Epithelial cell of prostate (primary cell): ENCODE data around the gene CD164.
A peak's percentile ranks its signal among the peaks of the same experiment; 100 is the strongest.

Source experiments
- DNase-seq: peaks from one replicate; pipeline ENCODE4 v3.0.0-alpha.2; 2011; ENCODE audit warnings: low read depth, low spot score
- H3K27ac ChIP-seq: fragments of 450-650 bp; 2 replicates; pipeline ENCODE4 v1.5.1; 2017; ENCODE audit warnings: mild to moderate bottlenecking

The CD164 gene

GRCh38 chr6:109381747-109382575, at the start of gene CD164:
Gene CD164, minus strand, starts transcription at chr6:109382467. Its CDS starts 89 bp downstream, at chr6:109382378.
- DNase-seq, result no peak

GRCh38 chr6:109429496-109429895, 47.2 kb upstream of the CD164 start:
- H3K27ac ChIP-seq, result no peak overlapping the region
- DNase-seq, result no peak

More at GRCh38 chr6:109381747-109382575, at the start of gene CD164:
- H3K27ac ChIP-seq, result peak within 1 kb of the TSS; percentile 98

- no peak for DNase-seq
- no peak overlapping the region for H3K27ac ChIP-seq
Observed at GRCh38 chr6:109428889-109429477, 46.7 kb upstream of the CD164 start.

GRCh38 chr6:109424946-109425345, 42.7 kb upstream of the CD164 start:
- no peak for DNase-seq
- H3K27ac ChIP-seq, result peak overlapping the region; percentile 25

- DNase-seq, result no peak
Observed at GRCh38 chr6:109421184-109421583, 38.9 kb upstream of the CD164 start.

GRCh38 chr6:109420751-109421150, 38.5 kb upstream of the CD164 start:
- no peak for DNase-seq
- H3K27ac ChIP-seq, result peak overlapping the region; percentile 44

More at GRCh38 chr6:109421184-109421583, 38.9 kb upstream of the CD164 start:
- H3K27ac ChIP-seq, result peak overlapping the region; percentile 44

- H3K27ac ChIP-seq, result no peak overlapping the region
- no peak for DNase-seq
Observed at GRCh38 chr6:109417646-109418045, 35.4 kb upstream of the CD164 start.

GRCh38 chr6:109411034-109411433, 28.8 kb upstream of the CD164 start:
- H3K27ac ChIP-seq, result no peak overlapping the region
- DNase-seq, result no peak

GRCh38 chr6:109406196-109406595, 23.9 kb upstream of the CD164 start:
- DNase-seq, result no peak
- H3K27ac ChIP-seq, result no peak overlapping the region

- no peak for DNase-seq
- no peak overlapping the region for H3K27ac ChIP-seq
Observed at GRCh38 chr6:109397020-109397419, 14.8 kb upstream of the CD164 start.

- H3K27ac ChIP-seq, result no peak overlapping the region
- no peak for DNase-seq
Observed at GRCh38 chr6:109396046-109396718, 13.9 kb upstream of the CD164 start.

- no peak for DNase-seq
- no peak overlapping the region for H3K27ac ChIP-seq
Observed at GRCh38 chr6:109393886-109394281, 11.6 kb upstream of the CD164 start.

- no peak for DNase-seq
- no peak overlapping the region for H3K27ac ChIP-seq
Observed at GRCh38 chr6:109393157-109393885, 11.1 kb upstream of the CD164 start.

- DNase-seq, result no peak
Observed at GRCh38 chr6:109389650-109390274, 7.5 kb upstream of the CD164 start.

GRCh38 chr6:109388265-109388664, 6.0 kb upstream of the CD164 start:
- H3K27ac ChIP-seq, result no peak overlapping the region
- no peak for DNase-seq

More at GRCh38 chr6:109389650-109390274, 7.5 kb upstream of the CD164 start:
- peak overlapping the region; percentile 10 for H3K27ac ChIP-seq

- no peak for DNase-seq
- H3K27ac ChIP-seq, result peak overlapping the region; percentile 98
Observed at GRCh38 chr6:109383438-109383940, 1.2 kb upstream of the CD164 start.

GRCh38 chr6:109382576-109383437, 540 bp upstream of the CD164 start:
- DNase-seq, result peak; percentile 76

GRCh38 chr6:109381061-109381746, 1.1 kb downstream of the CD164 start:
- DNase-seq, result no peak
- H3K27ac ChIP-seq, result peak overlapping the region; percentile 98

More at GRCh38 chr6:109382576-109383437, 540 bp upstream of the CD164 start:
- H3K27ac ChIP-seq, result peak overlapping the region; percentile 98
